CD4-positive, alpha-beta T cell (primary cell): ENCODE results near the gene CCDC17. TPM values are rescaled to one million over a fixed set of nuclear protein-coding genes. Genes with fewer than 3 reads are reported as not detected.
A peak's percentile ranks its signal among the peaks of the same experiment; 100 is the strongest.

Experiments
- ATAC-seq: fragments of 200-7000 bp; cut with Tn5 transposase; one replicate; pipeline ENCODE4 v1.10.0; 2022; ENCODE audit warnings: mild to moderate bottlenecking; ENCODE audit not compliant: poor library complexity
- CTCF ChIA-PET: fragments of 350-600 bp; sonication (Branson Sonifier 250); formaldehyde crosslinking; loops from one replicate; lab custom pipeline; 2021; ENCODE audit warnings: antibody characterized with exemption, inconsistent platforms; lab: Charles Lee
- POLR2A ChIA-PET: fragments of 350-600 bp; sonication (Branson Sonifier 250); formaldehyde crosslinking; loops from one replicate; lab custom pipeline; 2021; ENCODE audit warnings: antibody characterized with exemption, inconsistent platforms; lab: Charles Lee
- DNase-seq, 14 experiments: peaks; one replicate each; pipeline ENCODE4 v3.0.0-alpha.2; 2013 to 2020; ENCODE audit warnings: mixed read lengths in 2 of 14
- H3K27ac ChIP-seq, 2 donors: one replicate each; pipeline versions ENCODE4 v1.5.1 to v1.7.0; 2013; ENCODE audit warnings: low read length in 2 of 2, low read depth in 1 of 2, mild to moderate bottlenecking in 1 of 2
- H3K27me3 ChIP-seq, 2 experiments: 1 replicate in 1 of 2; 2 replicates in 1 of 2; pipeline versions ENCODE4 v1.6.1 to v1.7.0; 2013; ENCODE audit warnings: low read length in 2 of 2, control low read depth in 1 of 2, mild to moderate bottlenecking in 1 of 2, moderate library complexity in 1 of 2; ENCODE audit not compliant: insufficient read depth in 2 of 2, control insufficient read depth in 1 of 2
- H3K36me3 ChIP-seq: one replicate; pipeline ENCODE4 v1.6.1; 2013; ENCODE audit warnings: low read length, control low read depth; ENCODE audit not compliant: insufficient read depth
- H3K4me1 ChIP-seq: one replicate; pipeline ENCODE4 v1.6.1; 2013; ENCODE audit warnings: low read length, control low read depth; ENCODE audit not compliant: insufficient read depth
- H3K4me3 ChIP-seq: one replicate; pipeline ENCODE4 v1.5.1; 2013; ENCODE audit warnings: mild to moderate bottlenecking, low read length, moderate library complexity
- H3K9me3 ChIP-seq, 2 experiments: 1 replicate in 1 of 2; 2 replicates in 1 of 2; pipeline versions ENCODE4 v1.6.1 to v1.7.0; 2013; ENCODE audit warnings: low read length in 2 of 2, mild to moderate bottlenecking in 2 of 2, control low read depth in 1 of 2, moderate library complexity in 1 of 2; ENCODE audit not compliant: control insufficient read depth in 1 of 2, insufficient read depth in 1 of 2
- H3K27ac Mint-ChIP-seq: one replicate; pipeline ENCODE4 v1.8.0; 2020; ENCODE audit warnings: mixed read lengths
- H3K27me3 Mint-ChIP-seq: one replicate; pipeline ENCODE4 v1.8.0; 2021; ENCODE audit warnings: mixed read lengths
- H3K36me3 Mint-ChIP-seq: one replicate; pipeline ENCODE4 v1.8.0; 2021; ENCODE audit warnings: low read depth, mixed read lengths
- H3K4me1 Mint-ChIP-seq: one replicate; pipeline ENCODE4 v1.8.0; 2021; ENCODE audit warnings: low read depth, mixed read lengths
- H3K4me3 Mint-ChIP-seq: one replicate; pipeline ENCODE4 v1.8.0; 2020; ENCODE audit warnings: mild to moderate bottlenecking, mixed read lengths
- H3K9me3 Mint-ChIP-seq: one replicate; pipeline ENCODE4 v1.8.0; 2020; ENCODE audit warnings: mixed read lengths
- intact Hi-C, 2 experiments: fragments of 100-400 bp; cut with DNase I in 1 of 2; cut with micrococcal nuclease in 1 of 2; formaldehyde crosslinking; loops; one replicate each; pipeline versions ENCODE4 v1.15.1 to v1.9.0; 2023 to 2025; cut with DNase I, micrococcal nuclease
- polyA plus RNA-seq, 2 donors: library from polyadenylated mRNA; unstranded; fragments of 120-200 nt; gene quantifications; one replicate each; pipeline ENCODE4 v1.2.1, GENCODE V29; 2013
- total RNA-seq, 174 experiments: library from RNA in 2 of 174; stranded (reverse) in 2 of 174; gene quantifications; one replicate each; pipeline ENCODE4 v1.2.3 and lab custom pipeline; 2021 to 2026
- TF ChIP-seq, protein P1 (sequence below): fragments of 200-600 bp; IDR thresholded peaks from one replicate; pipeline ENCODE4 v1.8.0; 2022; ENCODE audit warnings: antibody characterized with exemption, mild to moderate bottlenecking

Gene CCDC17
- 1 to 10 TPM; 2.1 to 2.3 TPM for total RNA-seq
- 1.3 TPM for polyA plus RNA-seq (2013, experiment 1 of 2)
- polyA plus RNA-seq (2013, experiment 2 of 2): 1.8 TPM
- total RNA-seq (lab: John Stamatoyannopoulos, UW): 1.2 to 20.7 (median 6.8) reads per million in 172 experiments

DNA sequence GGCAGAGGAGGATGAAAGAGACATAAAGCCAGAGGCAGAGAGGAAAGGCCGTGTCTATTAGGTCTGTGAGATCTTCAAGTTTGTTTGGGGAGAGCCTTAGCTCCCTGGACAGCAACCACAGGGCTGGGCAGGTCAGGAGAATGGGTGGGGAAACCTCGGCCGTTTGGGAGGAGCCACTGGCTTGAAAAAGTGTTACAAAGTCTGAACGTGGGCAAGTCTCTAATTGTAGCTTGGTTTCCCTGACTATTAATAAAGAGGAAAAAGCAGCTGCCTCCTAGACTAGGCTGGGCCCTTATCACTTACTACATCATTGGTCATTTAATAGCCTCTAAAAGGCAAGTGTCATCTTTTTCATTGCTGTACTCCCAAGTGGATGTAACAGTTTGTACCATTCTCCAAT lies at the start of gene CCDC17:
CCDC17 (minus strand) TSS at position 83 of the 400 bp plus-strand sequence. CDS start 145 bp downstream, outside the sequence.
- Mint-ChIP-seq H3K4me3 (no peak within 1 kb of the TSS), H3K27me3 (no peaks in the 10 kb centered on the region), H3K36me3 (peaks cover 62% of the 10 kb centered on the region), H3K4me1 (peaks cover 12% of the 10 kb centered on the region), H3K9me3 (no peaks in the 10 kb centered on the region), H3K27ac (peak within 1 kb of the TSS; percentile 44)
- Histone ChIP-seq H3K4me3 (no peak within 1 kb of the TSS), H3K27ac (no peak within 1 kb of the TSS), H3K9me3 (no peaks in the 10 kb centered on the region), H3K27me3 (no peaks in the 10 kb centered on the region), H3K4me1 (peaks cover 2% of the 10 kb centered on the region), H3K36me3 (peaks cover 38% of the 10 kb centered on the region)
- intact Hi-C loops: no loop called here
- ATAC-seq (no peak), DNase-seq (no peak)
- TF ChIP-seq, protein P1, sequence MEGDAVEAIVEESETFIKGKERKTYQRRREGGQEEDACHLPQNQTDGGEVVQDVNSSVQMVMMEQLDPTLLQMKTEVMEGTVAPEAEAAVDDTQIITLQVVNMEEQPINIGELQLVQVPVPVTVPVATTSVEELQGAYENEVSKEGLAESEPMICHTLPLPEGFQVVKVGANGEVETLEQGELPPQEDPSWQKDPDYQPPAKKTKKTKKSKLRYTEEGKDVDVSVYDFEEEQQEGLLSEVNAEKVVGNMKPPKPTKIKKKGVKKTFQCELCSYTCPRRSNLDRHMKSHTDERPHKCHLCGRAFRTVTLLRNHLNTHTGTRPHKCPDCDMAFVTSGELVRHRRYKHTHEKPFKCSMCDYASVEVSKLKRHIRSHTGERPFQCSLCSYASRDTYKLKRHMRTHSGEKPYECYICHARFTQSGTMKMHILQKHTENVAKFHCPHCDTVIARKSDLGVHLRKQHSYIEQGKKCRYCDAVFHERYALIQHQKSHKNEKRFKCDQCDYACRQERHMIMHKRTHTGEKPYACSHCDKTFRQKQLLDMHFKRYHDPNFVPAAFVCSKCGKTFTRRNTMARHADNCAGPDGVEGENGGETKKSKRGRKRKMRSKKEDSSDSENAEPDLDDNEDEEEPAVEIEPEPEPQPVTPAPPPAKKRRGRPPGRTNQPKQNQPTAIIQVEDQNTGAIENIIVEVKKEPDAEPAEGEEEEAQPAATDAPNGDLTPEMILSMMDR: no peak
- ChIA-PET POLR2A (no interaction called here), CTCF (interaction anchor here (0.6 kb wide), 1 partner anchor 33 kb away, joined by 3 read pairs; no protein-coding TSS in a partner anchor)

DNA sequence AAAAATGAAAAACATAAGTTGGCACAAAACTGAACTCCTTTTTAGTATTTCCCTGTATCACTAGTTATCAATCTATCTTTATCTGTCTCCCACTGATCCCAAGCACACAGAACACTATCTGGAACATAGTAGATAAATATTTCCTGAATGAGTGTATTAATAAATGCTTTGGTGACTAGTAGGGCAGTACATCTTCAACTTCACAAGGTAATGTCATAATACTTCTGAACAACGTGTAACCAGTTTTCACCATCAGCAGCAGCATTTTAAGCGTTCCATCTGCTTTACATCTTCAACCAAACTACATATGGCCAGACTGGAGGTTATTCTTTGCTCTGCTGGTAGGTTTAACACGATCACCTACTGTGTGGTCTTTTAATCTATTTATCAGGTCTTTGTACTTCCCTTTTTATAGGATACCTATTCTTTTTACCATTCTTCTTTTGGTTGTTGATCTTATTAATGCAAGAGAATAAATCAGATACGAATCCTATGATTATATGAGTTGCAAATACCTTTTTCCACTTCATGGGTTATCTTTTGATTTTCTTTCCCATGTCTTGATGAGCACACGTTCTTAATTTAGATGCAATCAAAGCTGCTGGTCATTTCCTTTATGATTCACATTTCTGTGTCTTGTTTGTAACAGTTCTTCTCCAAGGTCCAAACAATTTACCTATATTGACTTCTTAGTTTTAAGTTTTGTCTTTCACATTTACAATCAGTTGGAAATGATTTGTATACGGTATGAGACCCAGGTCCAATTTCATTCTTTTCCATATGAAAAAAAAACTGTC lies 46.2 kb upstream of the CCDC17 start:
- peaks cover 74% of the 10 kb centered on the region for H3K4me1 Mint-ChIP-seq
- POLR2A ChIA-PET: interaction anchor here (0.5 kb wide), 1 partner anchor 73 kb away, joined by 3 read pairs; no protein-coding TSS in a partner anchor

DNA sequence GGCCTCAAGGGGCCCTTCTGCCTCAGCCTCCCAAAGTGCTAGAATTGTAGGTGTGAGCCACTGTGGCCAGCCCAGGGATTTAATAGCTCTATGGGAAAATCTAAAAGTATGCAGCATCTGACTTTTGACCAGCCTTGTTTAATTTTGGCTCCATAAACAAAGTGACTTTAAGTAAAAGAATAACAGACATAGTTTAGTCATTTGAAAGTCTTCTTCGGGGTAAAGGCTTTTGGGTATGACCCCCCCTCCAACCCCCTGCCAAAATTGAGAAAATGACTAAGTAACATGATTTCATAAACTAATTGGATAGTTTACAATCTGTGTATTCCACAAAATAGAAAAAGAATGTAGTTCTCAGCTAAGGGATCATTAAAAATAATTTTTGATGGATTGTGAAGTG lies 45.5 kb upstream of the CCDC17 start:
- H3K4me1 Mint-ChIP-seq: peaks cover 68% of the 10 kb centered on the region
- no peaks in the 10 kb centered on the region for H3K27me3 Mint-ChIP-seq
- Histone ChIP-seq H3K36me3 (no peaks in the 10 kb centered on the region), H3K4me3 (no peak overlapping the region), H3K4me1 (peaks cover 33% of the 10 kb centered on the region), H3K27me3 (no peaks in the 10 kb centered on the region), H3K27ac (no peak overlapping the region), H3K9me3 (no peaks in the 10 kb centered on the region)
- peak overlapping the region; percentile 21 for H3K27ac Mint-ChIP-seq
- H3K36me3 Mint-ChIP-seq: peaks cover 49% of the 10 kb centered on the region
- DNase-seq (no peak), ATAC-seq (no peak)
- H3K9me3 Mint-ChIP-seq: no peaks in the 10 kb centered on the region
- CTCF ChIA-PET: interaction anchor here (1.0 kb wide), 1 partner anchor 869 kb away, joined by 3 read pairs; the partner anchor contains the start of gene PLK3
- intact Hi-C loops: no loop called here
- H3K4me3 Mint-ChIP-seq: no peak overlapping the region
- TF ChIP-seq, protein P1: no peak
- POLR2A ChIA-PET: no interaction called here

More for the DNA sequence above, 46.2 kb upstream of the CCDC17 start:
- TF ChIP-seq, protein P1: no peak
- ATAC-seq (no peak), DNase-seq (no peak)
- H3K4me3 ChIP-seq: no peak overlapping the region
- H3K27me3 Mint-ChIP-seq: no peaks in the 10 kb centered on the region
- H3K27ac Mint-ChIP-seq: peak overlapping the region; percentile 21
- CTCF ChIA-PET: no interaction called here
- no peaks in the 10 kb centered on the region for H3K9me3 ChIP-seq
- H3K4me3 Mint-ChIP-seq: no peak overlapping the region
- H3K4me1 ChIP-seq: peaks cover 36% of the 10 kb centered on the region
- H3K27me3 ChIP-seq: no peaks in the 10 kb centered on the region
- no peak overlapping the region for H3K27ac ChIP-seq
- H3K36me3 ChIP-seq: peaks cover 3% of the 10 kb centered on the region
- intact Hi-C loops: no loop called here
- H3K36me3 Mint-ChIP-seq: peaks cover 55% of the 10 kb centered on the region
- H3K9me3 Mint-ChIP-seq: no peaks in the 10 kb centered on the region
